Keratinocyte (primary cell): ENCODE results near the gene TDP1. TPM values are rescaled to one million over a fixed set of nuclear protein-coding genes. Genes with fewer than 3 reads are reported as not detected.

ENCODE experiments used
- DNase-seq: peaks from one replicate; pipeline ENCODE4 v3.0.0-alpha.2; 2011; ENCODE audit warnings: low read depth, missing footprints, low spot score
- FAIRE-seq: peaks from 2 replicates; lab custom pipeline; 2011; peaks lifted over from hg19 to GRCh38; lab: Jason Lieb, UNC
- H2AFZ ChIP-seq: 2 replicates; pipeline ENCODE4 v1.6.0; 2012; ENCODE audit warnings: low read length, control low read depth, inconsistent platforms; ENCODE audit not compliant: control insufficient read depth
- H3K27ac ChIP-seq: 2 replicates; pipeline ENCODE4 v1.5.1; 2011; ENCODE audit warnings: low read length; ENCODE audit not compliant: control insufficient read depth, insufficient read depth
- H3K27me3 ChIP-seq: 3 replicates; pipeline ENCODE4 v1.6.0; 2011; ENCODE audit warnings: low read length; ENCODE audit not compliant: control insufficient read depth, insufficient read depth; ENCODE audit errors: extremely low read depth
- H3K36me3 ChIP-seq, 2 experiments: 2 replicates in 1 of 2; 3 replicates in 1 of 2; pipeline ENCODE4 v1.5.1; 2011; ENCODE audit warnings: low read length in 2 of 2, mild to moderate bottlenecking in 1 of 2; ENCODE audit not compliant: control insufficient read depth in 2 of 2, insufficient read depth in 2 of 2; ENCODE audit errors: extremely low read depth in 1 of 2
- H3K4me1 ChIP-seq: 3 replicates; pipeline ENCODE4 v1.5.1; 2011; ENCODE audit warnings: low read length; ENCODE audit not compliant: control insufficient read depth, insufficient read depth; ENCODE audit errors: extremely low read depth
- H3K4me2 ChIP-seq: 3 replicates; pipeline ENCODE4 v1.6.0; 2011; ENCODE audit warnings: low read depth, low read length; ENCODE audit not compliant: control insufficient read depth, insufficient read depth; ENCODE audit errors: extremely low read depth
- H3K4me3 ChIP-seq, 3 experiments: fragments of 200-600 bp in 1 of 3; sonication (generic) in 1 of 3; 2 replicates in 2 of 3; 3 replicates in 1 of 3; pipeline ENCODE4 v1.5.1; 2011 to 2016; ENCODE audit warnings: low read length in 3 of 3, mild to moderate bottlenecking in 3 of 3, control low read depth in 2 of 3, inconsistent platforms in 1 of 3, low read depth in 1 of 3, mixed read lengths in 1 of 3, mixed run types in 1 of 3, moderate library complexity in 1 of 3; ENCODE audit not compliant: control insufficient read depth in 2 of 3, insufficient read depth in 2 of 3; ENCODE audit errors: extremely low read depth in 1 of 3
- H3K79me2 ChIP-seq: 2 replicates; pipeline ENCODE4 v1.6.0; 2012; ENCODE audit warnings: low read length; ENCODE audit not compliant: control insufficient read depth, insufficient read depth
- H3K9ac ChIP-seq: 3 replicates; pipeline ENCODE4 v1.6.0; 2011; ENCODE audit warnings: low read length; ENCODE audit not compliant: control insufficient read depth, insufficient read depth; ENCODE audit errors: extremely low read depth
- H3K9me1 ChIP-seq: 3 replicates; pipeline ENCODE4 v1.6.0; 2011; ENCODE audit warnings: low read length; ENCODE audit not compliant: control insufficient read depth, insufficient read depth; ENCODE audit errors: extremely low read depth
- H3K9me3 ChIP-seq: 2 replicates; pipeline ENCODE4 v1.5.1; 2012; ENCODE audit warnings: low read depth, low read length; ENCODE audit not compliant: control insufficient read depth
- H4K20me1 ChIP-seq: 3 replicates; pipeline ENCODE4 v1.6.0; 2011; ENCODE audit warnings: low read length; ENCODE audit not compliant: control insufficient read depth, insufficient read depth; ENCODE audit errors: extremely low read depth
- CTCF ChIP-seq, 3 experiments: IDR thresholded peaks in 1 of 3; conservative IDR thresholded peaks in 1 of 3; optimal IDR thresholded peaks in 1 of 3; 2 replicates in 2 of 3; 3 replicates in 1 of 3; pipeline versions ENCODE3 to v1.5.1; 2011; ENCODE audit warnings: low read length in 3 of 3, mild to moderate bottlenecking in 3 of 3, moderate library complexity in 2 of 3, control low read depth in 1 of 3, inconsistent platforms in 1 of 3; ENCODE audit not compliant: insufficient read depth in 2 of 3; ENCODE audit errors: extremely low read depth in 1 of 3
- EZH2 ChIP-seq: IDR thresholded peaks from one replicate; pipeline ENCODE4 v1.6.1; 2012; ENCODE audit warnings: inconsistent platforms, mild to moderate bottlenecking, low read length, moderate library complexity
- dilution Hi-C: fragments of 300-500 bp; cut with MboI; formaldehyde crosslinking; loops from one replicate; pipeline ENCODE4 v1.7.0; 2020; ENCODE audit warnings: low sequenced_read_pairs; ENCODE audit not compliant: extremely low pct_ligation_motif_present
- polyA plus RNA-seq, 5 experiments: library from polyadenylated mRNA; depleted of rRNA in 3 of 5; stranded (reverse) in 3 of 5; stranded (forward) in 1 of 5; unstranded in 1 of 5; fragments of >200 nt; gene quantifications; 1 replicate in 1 of 5; 2 replicates in 3 of 5; 3 replicates in 1 of 5; pipeline versions ENCODE4 v1.2.1 to v1.2.3, GENCODE V29; 2011 to 2012; ENCODE audit warnings: missing spikeins in 2 of 5, low read depth in 1 of 5, low replicate concordance in 1 of 5

The TDP1 gene
- polyA plus RNA-seq, 1 donor (not counting 4 experiments of a cell fraction or from before 2014, with no cell fraction given), result 24.9 TPM

GRCh38 chr14:90053044-90053443 is 97.3 kb downstream of the TDP1 start:
- TF ChIP-seq CTCF (optimal IDR thresholded peaks at IDR 0.05 in 1 of 3, IDR thresholded peaks at IDR 0.05 in 1 of 3, conservative IDR thresholded peaks at IDR 0.05 in 1 of 3; ENCODE audit: extremely low read depth in 1 of 3, insufficient read depth in 2 of 3, low read length in 3 of 3), result no peak
- TF ChIP-seq EZH2, result no peak
- no peaks in the 10 kb centered on the region for H3K9me1 ChIP-seq
- H3K27ac ChIP-seq, result no peak overlapping the region
- H3K4me3 ChIP-seq, result no peak overlapping the region
- no peaks in the 10 kb centered on the region for H3K9me3 ChIP-seq
- no peak overlapping the region for H3K4me2 ChIP-seq
- H3K4me1 ChIP-seq, result no peaks in the 10 kb centered on the region
- dilution Hi-C loops, result no loop called here
- no peak for FAIRE-seq
- no peak overlapping the region for H2AFZ ChIP-seq
- no peaks in the 10 kb centered on the region for H3K27me3 ChIP-seq
- no peak for DNase-seq
- no peaks in the 10 kb centered on the region for H3K36me3 ChIP-seq
- no peak overlapping the region for H3K9ac ChIP-seq
- H3K79me2 ChIP-seq, result no peaks in the 10 kb centered on the region
- no peaks in the 10 kb centered on the region for H4K20me1 ChIP-seq

- H3K4me2 ChIP-seq, result no peak overlapping the region
- no peaks in the 10 kb centered on the region for H3K9me3 ChIP-seq
- H3K36me3 ChIP-seq, result no peaks in the 10 kb centered on the region
- no peaks in the 10 kb centered on the region for H4K20me1 ChIP-seq
- H3K4me3 ChIP-seq, result no peak overlapping the region
- dilution Hi-C loops, result no loop called here
- TF ChIP-seq CTCF (optimal IDR thresholded peaks at IDR 0.05 in 1 of 3, IDR thresholded peaks at IDR 0.05 in 1 of 3, conservative IDR thresholded peaks at IDR 0.05 in 1 of 3; ENCODE audit: extremely low read depth in 1 of 3, insufficient read depth in 2 of 3, low read length in 3 of 3) (no peak), EZH2 (no peak)
- no peaks in the 10 kb centered on the region for H3K4me1 ChIP-seq
- DNase-seq (no peak), FAIRE-seq (no peak)
- H3K79me2 ChIP-seq, result no peaks in the 10 kb centered on the region
- H2AFZ ChIP-seq, result no peak overlapping the region
- H3K27me3 ChIP-seq, result peaks cover 9% of the 10 kb centered on the region
- H3K9me1 ChIP-seq, result no peaks in the 10 kb centered on the region
- H3K9ac ChIP-seq, result no peak overlapping the region
- no peak overlapping the region for H3K27ac ChIP-seq
Measured at GRCh38 chr14:90054803-90055202, 99.1 kb downstream of the TDP1 start.
